HepG2 (cell line): Measurements from ENCODE around the gene AFF4.

ENCODE experiments used
- EZH2 ChIP-seq: conservative IDR thresholded peaks from 2 replicates; pipeline ENCODE4 v1.6.1; 2012; ENCODE audit warnings: mild to moderate bottlenecking, low read depth, low read length, moderate library complexity
- HNF4G ChIP-seq, 2 experiments: sonication (generic) in 1 of 2; formaldehyde crosslinking in 1 of 2; IDR thresholded peaks; 2 replicates each; pipeline versions ENCODE4 v1.4.0 to v1.6.1; 2011 to 2020; ENCODE audit warnings: borderline replicate concordance in 2 of 2, low read depth in 2 of 2, mild to moderate bottlenecking in 2 of 2, low read length in 1 of 2, missing genetic modification reagents in 1 of 2, moderate library complexity in 1 of 2
- JUND ChIP-seq: sonication (generic); formaldehyde crosslinking; IDR thresholded peaks from 2 replicates; pipeline ENCODE4 v1.8.0; 2022; ENCODE audit warnings: mild to moderate bottlenecking, missing genetic modification reagents
- POLR2AphosphoS2 ChIP-seq: IDR thresholded peaks from 2 replicates; pipeline ENCODE4 v1.6.1; 2011; ENCODE audit warnings: low read depth, low read length, improper control_type of control experiment
- RAD21 ChIP-seq: fragments of 450-650 bp; formaldehyde crosslinking; IDR thresholded peaks from 2 replicates; pipeline ENCODE4 v1.5.0; 2020; ENCODE audit warnings: mild to moderate bottlenecking
- SIN3A ChIP-seq: IDR thresholded peaks from 2 replicates; pipeline ENCODE4 v1.6.1; 2011; ENCODE audit warnings: low read depth, mild to moderate bottlenecking, control low read depth, low read length, borderline replicate concordance
- SUZ12 ChIP-seq: fragments of 150-350 bp; IDR thresholded peaks from 2 replicates; pipeline ENCODE4 v1.6.1; 2014; ENCODE audit warnings: low read depth, low read length
- ZNF567 ChIP-seq: sonication (generic); formaldehyde crosslinking; IDR thresholded peaks from 2 replicates; pipeline ENCODE4 v1.8.1; 2023; ENCODE audit warnings: mild to moderate bottlenecking, missing genetic modification reagents, borderline replicate concordance
- ZNF747 ChIP-seq: sonication (generic); formaldehyde crosslinking; IDR thresholded peaks from 2 replicates; pipeline ENCODE4 v1.8.1; 2023; ENCODE audit warnings: missing genetic modification reagents, mild to moderate bottlenecking, borderline replicate concordance
- TF ChIP-seq, protein P1 (sequence below): sonication (generic); formaldehyde crosslinking; IDR thresholded peaks from 2 replicates; pipeline ENCODE4 v1.4.0; 2020; ENCODE audit warnings: missing genetic modification reagents

DNA sequence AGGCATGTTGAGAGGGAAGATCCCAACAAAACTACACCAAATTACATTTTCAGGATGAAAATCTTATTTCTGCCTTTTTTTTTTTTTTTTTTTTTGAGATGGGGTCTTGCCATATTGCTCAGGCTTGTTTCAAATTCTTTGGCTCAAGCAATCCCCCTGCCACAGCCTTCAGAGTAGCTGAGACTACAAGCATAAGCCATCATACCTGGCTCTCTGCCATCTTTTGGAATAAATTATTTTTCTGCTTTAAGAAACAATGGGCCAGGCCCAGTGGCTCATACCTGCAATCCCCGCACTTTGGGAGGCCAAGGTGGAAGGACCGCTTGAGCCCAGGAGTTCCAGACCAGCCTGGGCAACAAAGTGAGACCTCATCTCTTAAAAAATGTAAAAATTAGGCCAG, 14.3 kb downstream of the AFF4 start:
- TF ChIP-seq POLR2AphosphoS2 (no peak), JUND (CRISPR knock-in tag) (no peak), EZH2 (no peak), ZNF567 (no peak), RAD21 (CRISPR knock-in tag) (no peak), SIN3A (no peak), SUZ12 (no peak), HNF4G (IDR thresholded peaks at IDR 0.05; ENCODE audit: borderline replicate concordance, low read depth, low read length) (no peak), HNF4G (CRISPR knock-in tag; IDR thresholded peaks at IDR 0.05; ENCODE audit: borderline replicate concordance, low read depth) (no peak), ZNF747 (CRISPR knock-in tag) (no peak)
- TF ChIP-seq, protein P1, sequence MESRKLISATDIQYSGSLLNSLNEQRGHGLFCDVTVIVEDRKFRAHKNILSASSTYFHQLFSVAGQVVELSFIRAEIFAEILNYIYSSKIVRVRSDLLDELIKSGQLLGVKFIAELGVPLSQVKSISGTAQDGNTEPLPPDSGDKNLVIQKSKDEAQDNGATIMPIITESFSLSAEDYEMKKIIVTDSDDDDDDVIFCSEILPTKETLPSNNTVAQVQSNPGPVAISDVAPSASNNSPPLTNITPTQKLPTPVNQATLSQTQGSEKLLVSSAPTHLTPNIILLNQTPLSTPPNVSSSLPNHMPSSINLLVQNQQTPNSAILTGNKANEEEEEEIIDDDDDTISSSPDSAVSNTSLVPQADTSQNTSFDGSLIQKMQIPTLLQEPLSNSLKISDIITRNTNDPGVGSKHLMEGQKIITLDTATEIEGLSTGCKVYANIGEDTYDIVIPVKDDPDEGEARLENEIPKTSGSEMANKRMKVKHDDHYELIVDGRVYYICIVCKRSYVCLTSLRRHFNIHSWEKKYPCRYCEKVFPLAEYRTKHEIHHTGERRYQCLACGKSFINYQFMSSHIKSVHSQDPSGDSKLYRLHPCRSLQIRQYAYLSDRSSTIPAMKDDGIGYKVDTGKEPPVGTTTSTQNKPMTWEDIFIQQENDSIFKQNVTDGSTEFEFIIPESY: no peak
